Measurements from ENCODE around the gene DZIP1. TPM values are rescaled to one million over a fixed set of nuclear protein-coding genes. Genes with fewer than 3 reads are reported as not detected.

The DZIP1 gene
- total and polyA plus RNA-seq, 10 donors, result 2.9 to 8.5 (median 5.2) TPM

DNA sequence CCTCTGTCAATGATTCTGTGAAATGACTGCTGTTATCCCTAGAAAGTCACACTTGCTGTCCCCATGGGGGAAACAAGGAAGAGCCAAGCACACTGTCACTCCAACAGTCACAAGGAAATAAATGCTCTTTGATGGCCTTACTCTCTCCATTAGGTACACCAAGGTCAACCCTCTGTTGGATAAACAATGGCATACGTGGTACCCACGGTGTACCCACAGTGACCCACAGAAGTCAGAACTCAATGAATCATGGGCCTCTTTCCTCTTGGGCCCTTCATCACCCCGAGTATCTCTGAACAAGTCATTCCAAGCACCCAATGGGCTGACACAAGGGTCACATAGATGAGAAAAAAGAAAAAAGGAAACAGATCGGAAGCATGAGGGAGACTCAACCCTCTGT is 15.4 kb downstream of the DZIP1 start:
- H3K9me3 ChIP-seq, result no peaks in the 10 kb centered on the region
- H3K36me3 ChIP-seq, result no peaks in the 10 kb centered on the region
- no peak for DNase-seq
- no peaks in the 10 kb centered on the region for H3K4me1 ChIP-seq
- 70 to 89% (median 82%) methylated on average over 4 of the region's 4 CpGs for WGBS, 5 donors
- intact Hi-C loops (cut with DNase I; ENCODE audit: low total_unique reads), result no loop called here
- TF ChIP-seq POLR2A (IDR thresholded peaks at IDR 0.05) (no peak), POLR2AphosphoS5 (IDR thresholded peaks at IDR 0.05) (no peak)
- TF ChIP-seq, protein P1, sequence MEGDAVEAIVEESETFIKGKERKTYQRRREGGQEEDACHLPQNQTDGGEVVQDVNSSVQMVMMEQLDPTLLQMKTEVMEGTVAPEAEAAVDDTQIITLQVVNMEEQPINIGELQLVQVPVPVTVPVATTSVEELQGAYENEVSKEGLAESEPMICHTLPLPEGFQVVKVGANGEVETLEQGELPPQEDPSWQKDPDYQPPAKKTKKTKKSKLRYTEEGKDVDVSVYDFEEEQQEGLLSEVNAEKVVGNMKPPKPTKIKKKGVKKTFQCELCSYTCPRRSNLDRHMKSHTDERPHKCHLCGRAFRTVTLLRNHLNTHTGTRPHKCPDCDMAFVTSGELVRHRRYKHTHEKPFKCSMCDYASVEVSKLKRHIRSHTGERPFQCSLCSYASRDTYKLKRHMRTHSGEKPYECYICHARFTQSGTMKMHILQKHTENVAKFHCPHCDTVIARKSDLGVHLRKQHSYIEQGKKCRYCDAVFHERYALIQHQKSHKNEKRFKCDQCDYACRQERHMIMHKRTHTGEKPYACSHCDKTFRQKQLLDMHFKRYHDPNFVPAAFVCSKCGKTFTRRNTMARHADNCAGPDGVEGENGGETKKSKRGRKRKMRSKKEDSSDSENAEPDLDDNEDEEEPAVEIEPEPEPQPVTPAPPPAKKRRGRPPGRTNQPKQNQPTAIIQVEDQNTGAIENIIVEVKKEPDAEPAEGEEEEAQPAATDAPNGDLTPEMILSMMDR (IDR thresholded peaks at IDR 0.05 in 8 of 11, conservative IDR thresholded peaks at IDR 0.05 in 3 of 11), result no peak
- H3K4me3 ChIP-seq, result no peak overlapping the region
- H3K27ac ChIP-seq, result no peak overlapping the region
- peaks cover 0 to 6% (median 0%) of the 10 kb centered on the region in 7 donors for H3K27me3 ChIP-seq (replicated peaks in 1 of 7)

DNA sequence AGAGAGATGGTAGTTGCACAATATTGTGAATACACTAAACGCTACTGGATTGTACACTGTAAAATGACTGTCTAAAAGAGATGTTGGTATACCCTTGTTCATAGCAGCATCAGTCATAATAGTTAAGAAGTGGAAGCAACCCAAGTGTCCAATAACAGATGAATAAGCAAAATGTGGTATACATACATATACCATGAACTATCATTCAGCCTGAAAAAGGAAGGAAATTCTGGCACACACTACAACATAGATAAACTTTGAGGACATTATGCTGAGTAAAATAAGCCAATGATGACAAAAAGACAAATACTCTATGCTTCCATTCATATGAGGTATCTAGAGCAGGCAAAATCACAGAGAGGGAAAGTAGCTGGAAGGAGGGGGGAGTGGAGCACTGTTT is 16.0 kb downstream of the DZIP1 start:
- H3K27ac ChIP-seq, result no peak overlapping the region
- intact Hi-C loops (cut with DNase I; ENCODE audit: low total_unique reads), result no loop called here
- 81 to 97% (median 85%) methylated on average over 1 of the region's 1 CpG for WGBS, 5 donors

DNA sequence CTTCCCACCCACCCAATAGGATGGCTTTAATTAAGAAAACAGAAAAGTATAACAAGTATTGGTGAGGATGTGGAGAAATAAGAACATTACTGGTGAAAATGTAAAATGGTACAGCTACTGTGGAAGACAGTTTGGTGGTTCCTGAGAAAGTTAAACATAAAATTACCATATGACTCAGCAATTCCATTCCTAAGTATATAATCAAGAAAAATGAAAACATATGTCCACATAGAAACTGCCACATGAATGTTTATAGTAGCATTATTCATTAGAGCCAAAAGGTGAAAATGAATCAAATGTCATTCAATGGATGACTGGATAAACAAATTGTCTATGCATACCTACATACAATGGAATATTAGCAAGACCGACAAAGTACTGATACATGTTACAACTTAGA is 16.9 kb downstream of the DZIP1 start:
- H3K36me3 ChIP-seq, result no peaks in the 10 kb centered on the region
- H3K4me3 ChIP-seq, result no peak overlapping the region
- H3K27ac ChIP-seq, result no peak overlapping the region
- TF ChIP-seq, protein P1 (IDR thresholded peaks at IDR 0.05 in 8 of 11, conservative IDR thresholded peaks at IDR 0.05 in 3 of 11), result no peak
- TF ChIP-seq POLR2AphosphoS5 (IDR thresholded peaks at IDR 0.05), result no peak
- TF ChIP-seq POLR2A (IDR thresholded peaks at IDR 0.05), result no peak
- 95 to 100% (median 100%) methylated on average over 1 of the region's 1 CpG for WGBS, 5 donors
- peaks cover 0 to 7% (median 0%) of the 10 kb centered on the region in 7 donors for H3K27me3 ChIP-seq (replicated peaks in 1 of 7)
- no peaks in the 10 kb centered on the region for H3K4me1 ChIP-seq
- H3K9me3 ChIP-seq, result no peaks in the 10 kb centered on the region
- intact Hi-C loops (cut with DNase I; ENCODE audit: low total_unique reads), result no loop called here
- no peak for DNase-seq

More for the DNA sequence above, 16.0 kb downstream of the DZIP1 start:
- H3K9me3 ChIP-seq, result no peaks in the 10 kb centered on the region
- TF ChIP-seq POLR2AphosphoS5 (IDR thresholded peaks at IDR 0.05) (no peak), POLR2A (IDR thresholded peaks at IDR 0.05) (no peak)
- TF ChIP-seq, protein P1 (IDR thresholded peaks at IDR 0.05 in 8 of 11, conservative IDR thresholded peaks at IDR 0.05 in 3 of 11), result no peak
- H3K4me3 ChIP-seq, result no peak overlapping the region
- DNase-seq, result no peak
- no peaks in the 10 kb centered on the region for H3K36me3 ChIP-seq
- H3K27me3 ChIP-seq (replicated peaks in 1 of 7), result peaks cover 0 to 7% (median 0%) of the 10 kb centered on the region in 7 donors
- H3K4me1 ChIP-seq, result no peaks in the 10 kb centered on the region

DNA sequence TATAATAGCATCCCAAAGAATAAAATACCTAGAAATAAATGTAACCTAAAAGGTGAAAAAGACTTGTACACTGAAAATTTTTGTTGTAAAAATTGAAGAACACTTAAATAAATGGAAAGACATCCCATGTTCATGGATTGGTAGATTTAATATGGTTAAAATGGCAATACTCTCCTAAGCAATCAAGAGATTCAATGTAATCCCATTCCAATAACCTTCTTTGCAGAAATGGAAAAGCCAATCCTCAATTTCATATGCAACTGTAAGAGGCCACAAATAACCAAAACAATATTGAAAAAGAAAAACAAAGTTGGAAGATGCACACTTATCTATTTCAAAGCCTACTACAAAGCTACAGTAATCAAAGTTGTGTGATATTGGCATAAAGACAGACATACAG is 17.7 kb downstream of the DZIP1 start:
- TF ChIP-seq POLR2A (IDR thresholded peaks at IDR 0.05) (no peak), POLR2AphosphoS5 (IDR thresholded peaks at IDR 0.05) (no peak)
- TF ChIP-seq, protein P1 (IDR thresholded peaks at IDR 0.05 in 8 of 11, conservative IDR thresholded peaks at IDR 0.05 in 3 of 11), result no peak
- intact Hi-C loops (cut with DNase I; ENCODE audit: low total_unique reads), result no loop called here
- Histone ChIP-seq H3K4me3 (no peak overlapping the region), H3K4me1 (no peaks in the 10 kb centered on the region), H3K27me3 (replicated peaks in 1 of 7) (peaks cover 0 to 7% (median 0%) of the 10 kb centered on the region in 7 donors), H3K36me3 (no peaks in the 10 kb centered on the region), H3K27ac (no peak overlapping the region), H3K9me3 (no peaks in the 10 kb centered on the region)
- DNase-seq, result no peak
